ENCODE results near the gene DNAJA4.

DNAJA4 gene

GRCh38 chr15:78312957-78313356 is 48.6 kb downstream of the DNAJA4 start:
- Histone ChIP-seq H3K4me2 (ENCODE audit: low read length) (no peak overlapping the region), H4K20me1 (ENCODE audit: insufficient read depth, low read length) (no peaks in the 10 kb centered on the region), H3K4me3 (ENCODE audit: low read depth, low read length, poor library complexity, severe bottlenecking) (no peak overlapping the region), H3K27ac (ENCODE audit: low read depth, low read length, poor library complexity, severe bottlenecking) (no peak overlapping the region), H3K9me2 (ENCODE audit: low read depth, low read length) (no peaks in the 10 kb centered on the region), H3K79me2 (ENCODE audit: insufficient read depth, low read length) (no peaks in the 10 kb centered on the region), H2AFZ (ENCODE audit: low read length) (no peak overlapping the region), H3K4me1 (ENCODE audit: insufficient read depth, low read length, severe bottlenecking) (no peaks in the 10 kb centered on the region), H3K27me3 (ENCODE audit: insufficient read depth, low read length) (no peaks in the 10 kb centered on the region), H3F3A (ENCODE audit: insufficient read depth, low read length) (no peaks in the 10 kb centered on the region), H3K9me3 (ENCODE audit: low read length) (no peaks in the 10 kb centered on the region), H3K36me3 (ENCODE audit: insufficient read depth, low read length) (no peaks in the 10 kb centered on the region), H3K9ac (ENCODE audit: low read length) (no peak overlapping the region)
- TF ChIP-seq, protein P1, sequence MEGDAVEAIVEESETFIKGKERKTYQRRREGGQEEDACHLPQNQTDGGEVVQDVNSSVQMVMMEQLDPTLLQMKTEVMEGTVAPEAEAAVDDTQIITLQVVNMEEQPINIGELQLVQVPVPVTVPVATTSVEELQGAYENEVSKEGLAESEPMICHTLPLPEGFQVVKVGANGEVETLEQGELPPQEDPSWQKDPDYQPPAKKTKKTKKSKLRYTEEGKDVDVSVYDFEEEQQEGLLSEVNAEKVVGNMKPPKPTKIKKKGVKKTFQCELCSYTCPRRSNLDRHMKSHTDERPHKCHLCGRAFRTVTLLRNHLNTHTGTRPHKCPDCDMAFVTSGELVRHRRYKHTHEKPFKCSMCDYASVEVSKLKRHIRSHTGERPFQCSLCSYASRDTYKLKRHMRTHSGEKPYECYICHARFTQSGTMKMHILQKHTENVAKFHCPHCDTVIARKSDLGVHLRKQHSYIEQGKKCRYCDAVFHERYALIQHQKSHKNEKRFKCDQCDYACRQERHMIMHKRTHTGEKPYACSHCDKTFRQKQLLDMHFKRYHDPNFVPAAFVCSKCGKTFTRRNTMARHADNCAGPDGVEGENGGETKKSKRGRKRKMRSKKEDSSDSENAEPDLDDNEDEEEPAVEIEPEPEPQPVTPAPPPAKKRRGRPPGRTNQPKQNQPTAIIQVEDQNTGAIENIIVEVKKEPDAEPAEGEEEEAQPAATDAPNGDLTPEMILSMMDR (IDR thresholded peaks at IDR 0.05; ENCODE audit: low read length), result no peak
- TF ChIP-seq EZH2 (IDR thresholded peaks at IDR 0.05; ENCODE audit: borderline replicate concordance, low read length), result no peak

DNA sequence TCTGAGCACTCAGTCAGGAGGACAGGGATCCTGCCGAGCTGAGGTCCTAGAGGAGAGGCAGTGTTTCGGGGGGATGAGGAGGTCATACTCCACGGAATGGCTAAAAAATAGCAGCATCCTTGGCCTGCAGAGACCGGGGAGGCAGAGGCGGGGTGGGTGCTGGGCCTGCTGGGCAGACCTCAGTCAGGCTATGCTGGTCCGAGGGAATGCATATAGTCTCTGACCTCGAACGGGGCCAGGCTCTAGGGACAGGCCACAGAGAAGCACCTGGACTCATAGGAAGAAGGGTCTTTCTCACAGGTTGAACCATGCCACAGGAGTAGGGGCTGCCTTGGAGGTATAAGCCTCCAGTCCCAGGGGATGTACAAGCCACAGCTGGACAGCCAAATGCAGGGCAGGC is 49.0 kb downstream of the DNAJA4 start:
- H3K4me1 ChIP-seq (ENCODE audit: insufficient read depth, low read length, severe bottlenecking), result no peaks in the 10 kb centered on the region
- H3K27me3 ChIP-seq (ENCODE audit: insufficient read depth, low read length), result no peaks in the 10 kb centered on the region
- no peak overlapping the region for H2AFZ ChIP-seq (ENCODE audit: low read length)
- H3K36me3 ChIP-seq (ENCODE audit: insufficient read depth, low read length), result no peaks in the 10 kb centered on the region
- H3K79me2 ChIP-seq (ENCODE audit: insufficient read depth, low read length), result no peaks in the 10 kb centered on the region
- no peak overlapping the region for H3K4me3 ChIP-seq (ENCODE audit: low read depth, low read length, poor library complexity, severe bottlenecking)
- H3K27ac ChIP-seq (ENCODE audit: low read depth, low read length, poor library complexity, severe bottlenecking), result no peak overlapping the region
- TF ChIP-seq, protein P1 (IDR thresholded peaks at IDR 0.05; ENCODE audit: low read length), result no peak
- no peak for TF ChIP-seq EZH2 (IDR thresholded peaks at IDR 0.05; ENCODE audit: borderline replicate concordance, low read length)
- H3K9ac ChIP-seq (ENCODE audit: low read length), result no peak overlapping the region
- no peaks in the 10 kb centered on the region for H4K20me1 ChIP-seq (ENCODE audit: insufficient read depth, low read length)
- H3K9me2 ChIP-seq (ENCODE audit: low read depth, low read length), result no peaks in the 10 kb centered on the region
- no peaks in the 10 kb centered on the region for H3F3A ChIP-seq (ENCODE audit: insufficient read depth, low read length)
- H3K4me2 ChIP-seq (ENCODE audit: low read length), result no peak overlapping the region
- H3K9me3 ChIP-seq (ENCODE audit: low read length), result no peaks in the 10 kb centered on the region

GRCh38 chr15:78314181-78314581 is 49.8 kb downstream of the DNAJA4 start:
- H3K4me2 ChIP-seq (ENCODE audit: low read length), result no peak overlapping the region
- no peak overlapping the region for H3K9ac ChIP-seq (ENCODE audit: low read length)
- H3K27me3 ChIP-seq (ENCODE audit: insufficient read depth, low read length), result no peaks in the 10 kb centered on the region
- TF ChIP-seq EZH2 (IDR thresholded peaks at IDR 0.05; ENCODE audit: borderline replicate concordance, low read length), result no peak
- TF ChIP-seq, protein P1 (IDR thresholded peaks at IDR 0.05; ENCODE audit: low read length), result no peak
- H3K9me2 ChIP-seq (ENCODE audit: low read depth, low read length), result no peaks in the 10 kb centered on the region
- H4K20me1 ChIP-seq (ENCODE audit: insufficient read depth, low read length), result no peaks in the 10 kb centered on the region
- no peaks in the 10 kb centered on the region for H3F3A ChIP-seq (ENCODE audit: insufficient read depth, low read length)
- no peak overlapping the region for H2AFZ ChIP-seq (ENCODE audit: low read length)
- no peak overlapping the region for H3K4me3 ChIP-seq (ENCODE audit: low read depth, low read length, poor library complexity, severe bottlenecking)
- H3K4me1 ChIP-seq (ENCODE audit: insufficient read depth, low read length, severe bottlenecking), result no peaks in the 10 kb centered on the region
- no peaks in the 10 kb centered on the region for H3K36me3 ChIP-seq (ENCODE audit: insufficient read depth, low read length)
- no peaks in the 10 kb centered on the region for H3K9me3 ChIP-seq (ENCODE audit: low read length)
- H3K27ac ChIP-seq (ENCODE audit: low read depth, low read length, poor library complexity, severe bottlenecking), result no peak overlapping the region
- H3K79me2 ChIP-seq (ENCODE audit: insufficient read depth, low read length), result no peaks in the 10 kb centered on the region

Data from OCI-LY1 (cell line).